GM21367 (cell line): ENCODE results near the gene AP3S1.

Experiments used
- ATAC-seq: cut with Tn5 transposase; IDR thresholded peaks from one replicate; pipeline ENCODE4 v1.9.1; 2021; ENCODE audit not compliant: unreplicated experiment

Gene AP3S1

GRCh38 chr5:115936031-115936430 is 94.3 kb downstream of the AP3S1 start:
- no peak for ATAC-seq

GRCh38 chr5:115939059-115939458 is 97.3 kb downstream of the AP3S1 start:
- ATAC-seq, result no peak

GRCh38 chr5:115940080-115940810 is 98.5 kb downstream of the AP3S1 start:
- no peak for ATAC-seq

GRCh38 chr5:115941051-115941675 is 99.4 kb downstream of the AP3S1 start:
- ATAC-seq, result no peak

- no peak for ATAC-seq
These were observed 102.8 kb downstream of the AP3S1 start for GRCh38 chr5:115944501-115944900.

- no peak for ATAC-seq
These were observed 104.9 kb downstream of the AP3S1 start for GRCh38 chr5:115946655-115947054.

- ATAC-seq, result no peak
These were observed 105.5 kb downstream of the AP3S1 start for GRCh38 chr5:115947260-115947659.

- no peak for ATAC-seq
These were observed 106.4 kb downstream of the AP3S1 start for GRCh38 chr5:115948091-115948534.

- ATAC-seq, result no peak
These were observed 107.4 kb downstream of the AP3S1 start for GRCh38 chr5:115949096-115949495.

- no peak for ATAC-seq
These were observed 110.9 kb downstream of the AP3S1 start for GRCh38 chr5:115952588-115952987.

GRCh38 chr5:115954144-115954543 is 112.4 kb downstream of the AP3S1 start:
- no peak for ATAC-seq

GRCh38 chr5:115956957-115957356 is 115.2 kb downstream of the AP3S1 start:
- ATAC-seq, result no peak

GRCh38 chr5:115961381-115962238 is 119.9 kb downstream of the AP3S1 start:
- no peak for ATAC-seq

- ATAC-seq, result no peak
These were observed 120.5 kb downstream of the AP3S1 start, which contains the start of gene LVRN for GRCh38 chr5:115962239-115962564. Gene LVRN (plus strand): TSS chr5:115962475. CDS start chr5:115962618, 143 bp downstream.

GRCh38 chr5:115962565-115963402 is 121.0 kb downstream of the AP3S1 start:
- no peak for ATAC-seq

- ATAC-seq, result no peak
These were observed 121.8 kb downstream of the AP3S1 start for GRCh38 chr5:115963566-115963965.
